Parathyroid adenoma (tissue), 2 donors: ENCODE data around the gene ATL2.
"Not testable (repeated sequence)": the region's sequence is repeated elsewhere in the genome, so short reads cannot be mapped to it uniquely, and the experiment has no call there.

Experiments used
- H2AFZ ChIP-seq: fragments of 300-600 bp; sonication (generic); one replicate; pipeline ENCODE4 v1.7.0; 2017; ENCODE audit warnings: antibody characterized with exemption, mild to moderate bottlenecking
- H3K27ac ChIP-seq: fragments of 300-600 bp; sonication (generic); one replicate; pipeline ENCODE4 v1.7.0; 2017
- H3K27me3 ChIP-seq: fragments of 300-600 bp; sonication (generic); one replicate; pipeline ENCODE4 v1.7.0; 2017; ENCODE audit warnings: low read length; ENCODE audit not compliant: control insufficient read depth, insufficient read depth
- H3K36me3 ChIP-seq: fragments of 300-600 bp; sonication (generic); one replicate; pipeline ENCODE4 v1.7.0; 2017; ENCODE audit warnings: low read length; ENCODE audit not compliant: control insufficient read depth, insufficient read depth
- H3K4me1 ChIP-seq: fragments of 300-600 bp; sonication (generic); one replicate; pipeline ENCODE4 v1.7.0; 2017; ENCODE audit warnings: control low read depth
- H3K4me2 ChIP-seq: fragments of 300-600 bp; sonication (generic); one replicate; pipeline ENCODE4 v1.7.0; 2017; ENCODE audit warnings: low read length
- H3K4me3 ChIP-seq: fragments of 300-600 bp; sonication (generic); one replicate; pipeline ENCODE4 v1.7.0; 2017; ENCODE audit warnings: low read depth, low read length
- H3K79me2 ChIP-seq: fragments of 300-600 bp; sonication (generic); one replicate; pipeline ENCODE4 v1.7.0; 2017; ENCODE audit warnings: control low read depth
- H3K9ac ChIP-seq: fragments of 300-600 bp; sonication (generic); one replicate; pipeline ENCODE4 v1.7.0; 2017; ENCODE audit warnings: mild to moderate bottlenecking
- H3K9me3 ChIP-seq: fragments of 300-600 bp; sonication (generic); one replicate; pipeline ENCODE4 v1.7.0; 2017; ENCODE audit warnings: low read length; ENCODE audit not compliant: control insufficient read depth
- TF ChIP-seq, protein P1 (sequence below): fragments of 300-600 bp; sonication (generic); IDR thresholded peaks from one replicate; pipeline ENCODE4 v1.7.0; 2017; ENCODE audit warnings: antibody characterized with exemption, mild to moderate bottlenecking
- donor health status: primary hyperparathyroidism.

ATL2 gene

DNA sequence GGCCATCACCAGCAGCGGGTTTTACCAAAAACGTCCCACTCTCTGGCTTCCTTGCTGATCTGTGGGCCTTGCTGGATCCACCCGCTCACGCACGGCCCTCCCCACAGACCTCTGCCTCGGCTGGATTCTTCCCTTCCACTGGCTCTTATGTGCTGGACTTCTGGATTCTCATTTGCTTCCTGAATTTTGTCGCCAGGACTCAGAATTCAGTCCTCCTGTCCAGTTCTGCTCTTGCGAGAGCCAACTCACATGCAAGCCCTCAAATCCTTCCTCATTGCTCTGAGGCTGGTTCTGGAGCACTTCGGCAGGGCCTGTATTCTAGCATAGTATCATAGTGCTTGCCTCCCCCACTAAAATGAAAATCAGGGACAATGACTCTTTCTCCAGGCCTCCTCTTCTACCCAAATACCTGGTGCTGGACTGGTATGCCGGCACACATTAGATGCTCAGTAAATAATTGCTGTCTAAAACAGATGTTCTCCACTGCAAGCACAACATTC is 115.5 kb downstream of the ATL2 start:
- Histone ChIP-seq H3K4me3 (no peak overlapping the region), H3K79me2 (no peaks in the 10 kb centered on the region), H3K4me2 (no peak overlapping the region), H3K27me3 (no peaks in the 10 kb centered on the region), H3K9me3 (no peaks in the 10 kb centered on the region), H3K27ac (no peak overlapping the region), H2AFZ (no peak overlapping the region), H3K9ac (no peak overlapping the region), H3K36me3 (no peaks in the 10 kb centered on the region), H3K4me1 (no peaks in the 10 kb centered on the region)
- TF ChIP-seq, protein P1, sequence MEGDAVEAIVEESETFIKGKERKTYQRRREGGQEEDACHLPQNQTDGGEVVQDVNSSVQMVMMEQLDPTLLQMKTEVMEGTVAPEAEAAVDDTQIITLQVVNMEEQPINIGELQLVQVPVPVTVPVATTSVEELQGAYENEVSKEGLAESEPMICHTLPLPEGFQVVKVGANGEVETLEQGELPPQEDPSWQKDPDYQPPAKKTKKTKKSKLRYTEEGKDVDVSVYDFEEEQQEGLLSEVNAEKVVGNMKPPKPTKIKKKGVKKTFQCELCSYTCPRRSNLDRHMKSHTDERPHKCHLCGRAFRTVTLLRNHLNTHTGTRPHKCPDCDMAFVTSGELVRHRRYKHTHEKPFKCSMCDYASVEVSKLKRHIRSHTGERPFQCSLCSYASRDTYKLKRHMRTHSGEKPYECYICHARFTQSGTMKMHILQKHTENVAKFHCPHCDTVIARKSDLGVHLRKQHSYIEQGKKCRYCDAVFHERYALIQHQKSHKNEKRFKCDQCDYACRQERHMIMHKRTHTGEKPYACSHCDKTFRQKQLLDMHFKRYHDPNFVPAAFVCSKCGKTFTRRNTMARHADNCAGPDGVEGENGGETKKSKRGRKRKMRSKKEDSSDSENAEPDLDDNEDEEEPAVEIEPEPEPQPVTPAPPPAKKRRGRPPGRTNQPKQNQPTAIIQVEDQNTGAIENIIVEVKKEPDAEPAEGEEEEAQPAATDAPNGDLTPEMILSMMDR, result no peak

DNA sequence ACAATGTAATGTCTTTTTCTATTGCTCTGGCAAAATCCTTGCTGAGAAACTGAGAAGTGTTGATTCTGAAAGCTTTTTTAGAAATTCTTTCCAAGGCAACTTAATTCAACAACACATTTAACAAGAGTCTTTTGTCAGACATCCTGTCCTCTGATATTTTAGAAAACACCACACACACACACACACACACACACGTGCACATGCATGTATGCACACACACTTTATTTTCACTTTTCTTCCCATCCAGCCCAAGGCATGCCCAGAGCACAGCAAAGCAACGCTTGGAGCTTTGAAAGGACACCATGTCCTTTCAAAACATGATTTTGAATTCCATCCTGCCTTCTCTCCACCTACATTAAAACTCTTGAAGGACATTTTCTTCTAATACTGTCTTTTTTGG is 116.1 kb downstream of the ATL2 start:
- Histone ChIP-seq H3K4me1 (no peaks in the 10 kb centered on the region), H3K4me2 (no peak overlapping the region), H3K79me2 (no peaks in the 10 kb centered on the region), H3K4me3 (no peak overlapping the region), H3K27ac (no peak overlapping the region), H3K9ac (no peak overlapping the region), H3K27me3 (no peaks in the 10 kb centered on the region), H2AFZ (no peak overlapping the region), H3K36me3 (no peaks in the 10 kb centered on the region), H3K9me3 (no peaks in the 10 kb centered on the region)
- TF ChIP-seq, protein P1, result no peak

DNA sequence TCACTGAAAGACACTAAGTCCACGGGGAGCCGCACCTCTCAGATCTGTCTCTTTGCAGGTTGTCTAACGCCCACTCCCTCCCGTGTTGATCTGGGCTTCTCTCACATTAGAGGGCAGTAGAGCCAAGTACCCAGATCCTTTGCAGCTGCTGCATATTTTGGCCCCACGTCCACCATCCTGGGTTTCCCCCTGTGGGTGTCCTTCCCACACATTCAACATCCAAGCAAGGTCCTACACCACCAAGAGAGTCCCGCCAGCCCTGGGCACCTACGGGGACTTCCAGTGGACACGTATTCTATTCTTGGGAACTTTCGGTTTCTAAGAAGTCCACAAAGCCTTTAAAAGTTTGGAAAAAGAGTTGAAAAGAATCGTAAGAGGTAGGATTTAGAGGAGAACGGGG is 116.6 kb downstream of the ATL2 start:
- H3K9ac ChIP-seq, result no peak overlapping the region
- H3K4me3 ChIP-seq, result no peak overlapping the region
- no peaks in the 10 kb centered on the region for H3K36me3 ChIP-seq
- TF ChIP-seq, protein P1, result no peak
- H3K27me3 ChIP-seq, result no peaks in the 10 kb centered on the region
- no peak overlapping the region for H2AFZ ChIP-seq
- H3K4me1 ChIP-seq, result no peaks in the 10 kb centered on the region
- no peaks in the 10 kb centered on the region for H3K79me2 ChIP-seq
- H3K9me3 ChIP-seq, result no peaks in the 10 kb centered on the region
- H3K27ac ChIP-seq, result no peak overlapping the region
- no peak overlapping the region for H3K4me2 ChIP-seq

DNA sequence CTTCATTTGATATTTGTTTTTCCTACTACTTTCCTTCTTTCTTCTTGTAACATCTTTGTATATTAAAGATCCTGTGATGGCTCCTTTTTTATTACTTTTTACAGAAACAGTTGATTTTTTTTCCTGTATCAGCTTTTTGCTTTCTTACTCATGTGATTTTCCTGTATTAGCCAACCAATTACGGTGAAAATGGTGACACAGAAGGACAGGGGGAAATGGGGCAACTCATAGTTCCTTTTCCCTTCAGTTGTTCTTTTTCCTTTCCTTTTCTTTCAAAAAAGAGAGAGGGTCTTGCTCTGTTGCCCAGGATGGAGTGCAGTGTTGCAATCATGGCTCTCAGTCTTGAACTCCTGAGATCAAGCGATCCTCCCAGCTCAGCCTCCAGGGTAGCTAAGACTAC is 117.8 kb downstream of the ATL2 start:
- H3K79me2 ChIP-seq, result no peaks in the 10 kb centered on the region
- TF ChIP-seq, protein P1, result no peak
- H3K9me3 ChIP-seq, result no peaks in the 10 kb centered on the region
- H3K27ac ChIP-seq, result no peak overlapping the region
- H3K4me2 ChIP-seq, result no peak overlapping the region
- no peak overlapping the region for H3K4me3 ChIP-seq
- no peaks in the 10 kb centered on the region for H3K27me3 ChIP-seq
- no peaks in the 10 kb centered on the region for H3K36me3 ChIP-seq
- H2AFZ ChIP-seq, result no peak overlapping the region
- H3K4me1 ChIP-seq, result no peaks in the 10 kb centered on the region
- H3K9ac ChIP-seq, result no peak overlapping the region

DNA sequence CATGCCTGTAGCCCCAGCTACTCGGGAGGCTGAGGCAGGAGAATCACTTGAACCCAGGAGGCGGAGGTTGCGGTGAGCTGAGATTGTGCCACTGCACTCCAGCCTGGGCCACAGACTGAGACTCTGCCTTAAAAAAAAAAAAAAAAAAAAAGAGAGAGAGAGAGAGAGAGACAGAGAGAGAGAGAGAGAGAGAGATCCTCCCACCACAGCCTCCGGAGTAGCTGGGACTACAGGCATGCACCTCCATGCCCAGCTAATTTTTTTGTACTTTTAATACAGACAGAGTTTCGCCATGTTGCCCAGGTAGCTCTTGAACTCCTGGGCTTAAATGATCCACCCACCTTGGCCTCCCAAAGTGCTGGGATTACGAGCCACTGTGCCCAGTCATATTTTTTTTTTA is 119.4 kb downstream of the ATL2 start:
- not testable (repeated sequence) for H3K4me2 ChIP-seq, H3K4me3 ChIP-seq

More for the DNA sequence above, 119.4 kb downstream of the ATL2 start:
- not testable (repeated sequence) for H3K27ac ChIP-seq, H3K36me3 ChIP-seq, H2AFZ ChIP-seq, H3K9ac ChIP-seq, H3K27me3 ChIP-seq, H3K9me3 ChIP-seq, H3K4me1 ChIP-seq, H3K79me2 ChIP-seq
